G401.6 (cell line): Measurements from ENCODE around the gene ASS1.

Experiments
- FAIRE-seq: peaks from 2 replicates; lab custom pipeline; 2012; peaks lifted over from hg19 to GRCh38; lab: Jason Lieb, UNC

The ASS1 gene

GRCh38 chr9:130419521-130420035, 25.2 kb upstream of the ASS1 start:
- FAIRE-seq = no peak

- no peak for FAIRE-seq
Observed at GRCh38 chr9:130421154-130421801, 23.5 kb upstream of the ASS1 start.

GRCh38 chr9:130421802-130422276, 22.9 kb upstream of the ASS1 start:
- no peak for FAIRE-seq

- no peak for FAIRE-seq
Observed at GRCh38 chr9:130422546-130422945, 22.2 kb upstream of the ASS1 start.

- FAIRE-seq = no peak
Observed at GRCh38 chr9:130423272-130423671, 21.5 kb upstream of the ASS1 start.

GRCh38 chr9:130424595-130425454, 19.9 kb upstream of the ASS1 start:
- no peak for FAIRE-seq

- no peak for FAIRE-seq
Observed at GRCh38 chr9:130425741-130426466, 18.9 kb upstream of the ASS1 start.

GRCh38 chr9:130426467-130426773, 18.3 kb upstream of the ASS1 start:
- FAIRE-seq = no peak

- no peak for FAIRE-seq
Observed at GRCh38 chr9:130426883-130427282, 17.9 kb upstream of the ASS1 start.

GRCh38 chr9:130427326-130427725, 17.4 kb upstream of the ASS1 start:
- FAIRE-seq = no peak

GRCh38 chr9:130428086-130428665, 16.6 kb upstream of the ASS1 start:
- FAIRE-seq = no peak

GRCh38 chr9:130429381-130429780, 15.4 kb upstream of the ASS1 start:
- FAIRE-seq = no peak

- FAIRE-seq = no peak
Observed at GRCh38 chr9:130429831-130430230, 14.9 kb upstream of the ASS1 start.

- FAIRE-seq = no peak
Observed at GRCh38 chr9:130430232-130430631, 14.5 kb upstream of the ASS1 start.

- FAIRE-seq = no peak
Observed at GRCh38 chr9:130430734-130431535, 13.8 kb upstream of the ASS1 start.

- FAIRE-seq = no peak
Observed at GRCh38 chr9:130431536-130432303, 13.0 kb upstream of the ASS1 start.

- FAIRE-seq = no peak
Observed at GRCh38 chr9:130432362-130432761, 12.4 kb upstream of the ASS1 start.

- no peak for FAIRE-seq
Observed at GRCh38 chr9:130432796-130433167, 12.0 kb upstream of the ASS1 start.

GRCh38 chr9:130433168-130433946, 11.4 kb upstream of the ASS1 start:
- FAIRE-seq = no peak

- FAIRE-seq = no peak
Observed at GRCh38 chr9:130433947-130434262, 10.9 kb upstream of the ASS1 start.
